Muscle layer of colon (tissue), 2 donors: ENCODE results near the gene DHX30.

Experiments used
- H3K27ac ChIP-seq: one replicate; pipeline ENCODE4 v1.7.0; 2013; ENCODE audit warnings: low read depth, mild to moderate bottlenecking, low read length, moderate library complexity
- H3K27me3 ChIP-seq, 2 donors: one replicate each; pipeline ENCODE4 v1.7.0; 2013; ENCODE audit warnings: low read length in 2 of 2, mild to moderate bottlenecking in 2 of 2; ENCODE audit not compliant: insufficient read depth in 2 of 2, control insufficient read depth in 1 of 2
- H3K36me3 ChIP-seq: one replicate; pipeline ENCODE4 v1.7.0; 2013; ENCODE audit warnings: mild to moderate bottlenecking, low read length; ENCODE audit not compliant: insufficient read depth
- H3K4me1 ChIP-seq: one replicate; pipeline ENCODE4 v1.7.0; 2013; ENCODE audit warnings: mild to moderate bottlenecking, low read length; ENCODE audit not compliant: insufficient read depth
- H3K4me3 ChIP-seq, 2 donors: one replicate each; pipeline ENCODE4 v1.7.0; 2013; ENCODE audit warnings: low read length in 2 of 2, low read depth in 1 of 2, mild to moderate bottlenecking in 1 of 2, moderate library complexity in 1 of 2
- H3K9ac ChIP-seq: one replicate; pipeline ENCODE4 v1.7.0; 2013; ENCODE audit warnings: low read length
- H3K9me3 ChIP-seq: one replicate; pipeline ENCODE4 v1.7.0; 2013; ENCODE audit warnings: mild to moderate bottlenecking, low read length
- donor health status: abdominal sarcoma.
- donor health status: Adenocarcinoma of cecum.

The DHX30 gene

DNA sequence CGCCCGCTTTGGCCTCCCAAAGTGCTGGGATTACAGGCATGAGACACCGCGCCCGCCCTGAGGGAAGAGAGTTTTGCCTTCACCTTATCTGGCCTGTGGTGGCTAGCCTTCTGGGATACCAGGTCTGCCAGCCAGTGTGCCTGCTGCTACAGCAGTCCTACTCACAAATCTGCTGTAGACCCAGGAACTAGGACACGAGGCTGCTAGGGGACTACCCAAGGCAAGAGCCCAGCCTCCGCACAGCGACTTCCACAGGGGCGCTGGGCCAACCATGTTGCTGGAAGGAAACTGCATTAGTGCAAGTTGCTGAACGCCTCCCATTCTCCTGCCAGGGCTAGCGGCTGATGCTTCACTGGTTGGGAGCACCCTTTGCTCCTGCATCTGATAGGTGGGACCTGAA is 53.7 kb downstream of the DHX30 start:
- H3K4me1 ChIP-seq, result no peaks in the 10 kb centered on the region
- H3K36me3 ChIP-seq, result peaks cover 62% of the 10 kb centered on the region
- H3K4me3 ChIP-seq, result no peak overlapping the region
- no peak overlapping the region for H3K9ac ChIP-seq
- H3K27me3 ChIP-seq, result no peaks in the 10 kb centered on the region
- H3K9me3 ChIP-seq, result no peaks in the 10 kb centered on the region
- H3K27ac ChIP-seq, result no peak overlapping the region

DNA sequence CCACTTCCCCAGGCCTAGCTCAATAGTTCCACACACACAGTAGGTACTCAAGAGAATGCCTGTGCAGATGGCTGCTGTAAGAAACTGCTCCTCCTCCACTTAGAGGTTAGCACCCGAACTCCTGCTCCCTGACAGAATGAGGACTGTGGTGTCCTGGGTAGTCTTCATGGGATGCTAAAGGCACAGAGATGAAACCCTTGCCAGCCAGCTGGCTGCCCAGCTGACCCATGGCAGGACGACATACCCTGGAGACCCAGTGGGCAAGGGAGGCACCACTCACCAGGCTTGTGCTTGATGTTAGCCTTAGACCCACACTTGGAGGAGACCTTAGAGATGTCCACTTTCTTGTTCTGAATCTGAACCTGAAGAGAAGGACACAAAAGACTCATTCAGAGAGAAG is 54.2 kb downstream of the DHX30 start:
- peaks cover 58% of the 10 kb centered on the region for H3K36me3 ChIP-seq
- no peak overlapping the region for H3K4me3 ChIP-seq
- H3K27me3 ChIP-seq, result no peaks in the 10 kb centered on the region
- no peak overlapping the region for H3K27ac ChIP-seq
- no peaks in the 10 kb centered on the region for H3K4me1 ChIP-seq
- no peaks in the 10 kb centered on the region for H3K9me3 ChIP-seq
- no peak overlapping the region for H3K9ac ChIP-seq

DNA sequence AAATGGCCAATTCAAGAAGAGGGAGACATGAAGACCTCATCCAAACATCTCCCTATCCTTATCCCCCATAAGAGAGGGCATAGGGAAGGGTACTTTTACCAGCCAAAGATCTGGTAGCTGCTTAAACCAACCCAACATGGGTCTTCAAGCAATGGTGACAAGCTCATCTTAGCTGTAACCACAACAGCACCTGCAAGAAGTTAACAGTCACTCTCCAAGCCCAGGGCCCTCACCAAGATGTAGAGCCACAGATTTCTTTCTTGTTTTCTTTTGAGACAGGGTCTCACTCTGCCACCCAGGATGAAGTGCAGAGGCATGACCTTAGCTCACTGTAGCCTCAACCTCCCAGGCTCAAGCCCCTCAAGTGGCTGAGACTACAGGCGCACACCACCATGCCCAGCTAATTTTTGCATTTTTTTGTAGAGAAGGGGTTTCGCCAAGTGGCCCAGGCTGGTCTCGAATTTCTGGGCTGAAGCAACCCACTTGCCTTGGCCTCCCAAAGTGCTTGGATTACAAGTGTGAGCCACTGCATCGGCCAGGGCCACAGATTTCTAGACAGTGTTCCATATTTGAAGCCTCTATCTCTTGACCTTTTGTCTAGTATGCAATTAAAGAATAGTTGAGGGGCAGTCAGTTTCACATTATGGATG is 57.1 kb downstream of the DHX30 start:
- Histone ChIP-seq H3K4me3 (no peak overlapping the region), H3K36me3 (peaks cover 53% of the 10 kb centered on the region), H3K27ac (no peak overlapping the region), H3K9ac (no peak overlapping the region), H3K9me3 (no peaks in the 10 kb centered on the region), H3K27me3 (no peaks in the 10 kb centered on the region), H3K4me1 (no peaks in the 10 kb centered on the region)

DNA sequence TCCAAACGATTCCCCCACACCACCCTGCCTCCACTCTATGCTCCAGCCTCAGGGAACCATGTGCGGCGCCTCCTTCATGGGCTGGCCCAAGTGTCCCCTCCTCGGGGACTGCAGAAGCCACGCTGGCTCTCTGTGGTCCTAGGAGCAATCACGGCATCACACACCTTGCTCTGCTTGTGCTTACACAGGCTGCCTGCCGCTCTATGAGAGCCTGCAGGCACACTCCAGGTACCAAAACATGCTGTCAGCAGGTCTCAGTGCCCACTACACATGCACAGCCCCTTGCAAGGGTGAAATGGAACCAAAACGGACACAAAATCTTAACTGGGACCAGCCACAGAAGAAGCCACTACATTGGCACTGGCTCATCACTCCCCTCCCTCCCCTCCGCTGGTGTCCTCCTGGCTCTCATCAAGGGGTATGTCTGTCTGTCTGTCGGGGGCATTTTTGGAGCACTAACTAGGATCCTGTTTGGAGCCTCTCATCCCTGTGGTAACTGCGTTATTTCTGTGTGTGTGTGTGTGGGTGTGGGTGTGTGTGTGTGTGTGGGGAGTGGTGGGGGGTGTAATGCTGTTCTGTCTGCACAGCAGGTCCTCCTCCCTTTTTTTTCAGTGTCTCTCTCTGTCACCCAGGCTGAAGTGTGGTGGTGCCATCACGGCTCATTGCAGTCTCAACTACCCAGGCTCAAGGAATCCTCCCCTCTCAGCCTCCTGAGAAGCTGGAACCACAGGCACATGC is 60.6 kb downstream of the DHX30 start:
- Histone ChIP-seq H3K4me3 (no peak overlapping the region), H3K9ac (no peak overlapping the region), H3K36me3 (peaks cover 56% of the 10 kb centered on the region), H3K27ac (no peak overlapping the region), H3K9me3 (no peaks in the 10 kb centered on the region), H3K4me1 (no peaks in the 10 kb centered on the region), H3K27me3 (no peaks in the 10 kb centered on the region)

DNA sequence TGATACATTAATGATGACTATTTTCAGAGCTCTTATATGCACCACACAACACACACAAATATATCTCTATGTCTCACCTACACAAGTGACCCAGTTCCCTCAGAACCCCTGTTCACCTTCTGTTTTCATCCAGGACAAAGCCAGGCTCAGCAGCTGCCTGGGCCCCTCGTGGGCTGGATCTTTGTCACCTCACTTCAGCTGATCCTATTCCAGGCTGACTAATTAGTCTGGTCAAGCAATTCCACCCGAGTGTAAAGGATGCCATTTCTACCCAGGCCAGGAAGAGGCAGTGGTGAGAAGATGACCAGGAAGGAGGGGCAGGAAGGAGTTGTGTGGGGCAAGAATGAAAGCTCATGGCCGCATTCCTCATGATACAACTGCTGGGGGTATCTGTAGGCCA is 62.3 kb downstream of the DHX30 start:
- H3K4me1 ChIP-seq, result no peaks in the 10 kb centered on the region
- no peak overlapping the region for H3K9ac ChIP-seq
- H3K36me3 ChIP-seq, result peaks cover 62% of the 10 kb centered on the region
- no peak overlapping the region for H3K4me3 ChIP-seq
- no peaks in the 10 kb centered on the region for H3K27me3 ChIP-seq
- H3K27ac ChIP-seq, result no peak overlapping the region
- H3K9me3 ChIP-seq, result no peaks in the 10 kb centered on the region

DNA sequence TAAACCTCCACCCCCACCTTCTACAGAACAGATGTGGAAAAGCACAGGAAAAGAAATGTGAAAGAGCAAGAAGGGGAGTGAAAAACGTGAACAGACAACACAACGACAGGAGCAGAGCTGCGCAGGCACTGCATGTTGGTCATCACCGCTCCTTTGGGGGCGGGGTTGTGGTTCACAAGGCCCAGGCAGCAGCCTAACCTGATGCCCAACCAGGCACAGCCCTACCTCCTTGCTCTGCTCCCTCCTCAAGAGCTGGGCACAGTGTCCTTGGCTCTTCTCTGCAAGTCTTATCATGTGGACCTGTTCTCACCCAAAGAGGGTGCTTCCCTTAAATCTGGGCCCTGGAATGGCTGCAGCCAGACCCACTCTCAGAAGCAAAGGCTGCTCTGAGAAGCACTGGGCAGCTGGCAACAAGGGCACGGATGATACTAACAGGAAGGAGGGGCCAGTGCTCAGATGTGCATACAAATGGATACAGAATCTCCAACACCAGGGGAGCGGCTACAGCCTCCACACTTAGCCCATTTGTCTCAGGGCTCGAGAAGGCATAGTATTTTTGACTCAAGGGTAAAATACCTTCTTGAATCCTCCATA is 64.6 kb downstream of the DHX30 start:
- Histone ChIP-seq H3K9ac (no peak overlapping the region), H3K36me3 (peaks cover 82% of the 10 kb centered on the region), H3K4me1 (no peaks in the 10 kb centered on the region), H3K27me3 (no peaks in the 10 kb centered on the region), H3K4me3 (no peak overlapping the region), H3K27ac (no peak overlapping the region), H3K9me3 (no peaks in the 10 kb centered on the region)

DNA sequence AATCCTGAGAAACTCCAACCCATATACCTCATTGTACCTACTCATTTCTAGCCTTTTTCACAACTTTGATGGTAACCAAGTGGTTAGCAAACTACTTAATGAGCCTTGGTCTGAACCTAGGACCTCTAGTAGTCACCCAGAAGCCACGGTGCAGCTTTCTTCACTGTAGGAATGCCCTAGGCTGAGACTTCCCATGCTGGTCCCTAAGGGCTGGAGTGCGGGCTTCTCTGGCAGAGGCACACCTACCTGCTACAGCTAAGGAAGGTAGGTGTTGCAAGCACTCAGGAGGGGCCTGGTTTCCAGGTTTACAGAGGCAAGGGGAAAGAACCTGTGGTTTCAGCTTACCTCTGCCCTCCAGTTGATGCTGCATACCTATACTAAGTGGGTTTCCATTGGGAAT is 65.4 kb downstream of the DHX30 start:
- Histone ChIP-seq H3K27ac (no peak overlapping the region), H3K9me3 (no peaks in the 10 kb centered on the region), H3K36me3 (peaks cover 84% of the 10 kb centered on the region), H3K4me3 (no peak overlapping the region), H3K27me3 (no peaks in the 10 kb centered on the region), H3K4me1 (no peaks in the 10 kb centered on the region), H3K9ac (no peak overlapping the region)

DNA sequence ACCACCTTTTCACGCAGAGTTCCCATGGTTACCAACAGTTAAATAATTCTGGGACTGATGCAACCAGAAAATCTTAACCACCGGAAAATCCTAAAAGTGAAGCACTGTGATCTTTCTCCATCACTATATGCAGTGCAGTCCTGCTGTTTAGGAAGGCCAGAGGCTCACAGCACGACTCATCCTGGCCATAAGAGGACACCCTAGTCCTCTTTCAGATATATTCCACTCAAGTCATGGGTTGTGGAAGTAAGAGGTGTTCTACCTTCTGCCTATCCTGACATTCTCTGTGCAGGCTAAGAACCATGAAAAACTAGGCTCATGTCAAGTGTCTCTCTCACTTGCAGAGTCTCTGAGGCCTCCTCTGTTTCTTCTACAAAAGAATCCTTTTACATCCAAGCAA is 67.2 kb downstream of the DHX30 start:
- Histone ChIP-seq H3K27me3 (no peaks in the 10 kb centered on the region), H3K9me3 (no peaks in the 10 kb centered on the region), H3K27ac (no peak overlapping the region), H3K4me1 (no peaks in the 10 kb centered on the region), H3K4me3 (no peak overlapping the region), H3K9ac (no peak overlapping the region), H3K36me3 (peaks cover 80% of the 10 kb centered on the region)

DNA sequence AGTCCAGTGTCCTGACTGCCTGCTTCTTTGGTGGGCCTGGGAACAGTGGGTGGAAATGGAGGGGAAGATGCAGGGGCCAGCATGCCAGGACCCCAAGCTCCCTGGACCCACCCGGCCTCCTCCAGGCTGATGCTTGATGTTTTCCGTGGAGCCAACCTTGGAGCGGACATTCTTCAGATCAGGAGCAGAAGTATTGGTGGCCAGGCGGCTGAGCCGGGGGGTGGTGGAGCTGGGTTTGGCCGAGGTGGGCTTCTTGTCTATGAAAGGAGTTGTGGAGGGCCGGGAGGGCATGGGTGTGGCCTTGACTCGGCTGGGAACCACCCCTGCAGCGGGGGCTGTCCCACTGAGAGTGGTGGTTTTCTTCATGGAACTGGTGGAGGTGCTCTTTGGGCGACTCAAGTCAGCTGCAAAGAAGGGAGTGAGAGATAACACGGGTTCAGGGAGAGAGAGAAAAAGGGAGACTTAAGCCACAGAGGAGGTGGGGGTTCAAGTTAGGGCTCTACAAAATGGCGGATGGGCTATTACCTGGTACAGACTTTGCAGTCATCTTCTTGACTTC is 67.8 kb downstream of the DHX30 start:
- H3K4me3 ChIP-seq, result no peak overlapping the region
- H3K27me3 ChIP-seq, result no peaks in the 10 kb centered on the region
- H3K9ac ChIP-seq, result no peak overlapping the region
- no peaks in the 10 kb centered on the region for H3K9me3 ChIP-seq
- H3K27ac ChIP-seq, result no peak overlapping the region
- no peaks in the 10 kb centered on the region for H3K4me1 ChIP-seq
- H3K36me3 ChIP-seq, result peaks cover 79% of the 10 kb centered on the region

DNA sequence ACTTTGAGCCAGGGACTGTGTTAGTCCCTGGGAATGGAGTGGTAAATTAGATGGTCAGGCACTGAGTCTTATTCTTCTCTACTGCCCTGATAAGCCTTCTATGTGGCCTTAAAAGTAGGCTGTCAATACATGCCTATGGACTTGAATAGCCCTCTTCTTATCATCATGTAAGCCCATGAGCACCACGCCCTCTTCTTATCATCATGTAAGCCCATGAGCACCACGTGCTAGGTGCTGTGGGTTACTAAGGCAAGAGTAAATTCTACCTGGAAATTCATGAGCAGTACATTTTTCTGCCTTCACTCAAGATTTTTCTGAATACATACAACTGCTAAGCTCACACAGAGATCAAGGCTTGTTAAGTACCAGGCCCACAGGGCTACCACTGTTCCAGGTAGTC is 68.5 kb downstream of the DHX30 start:
- Histone ChIP-seq H3K36me3 (peaks cover 79% of the 10 kb centered on the region), H3K4me1 (no peaks in the 10 kb centered on the region), H3K9ac (no peak overlapping the region), H3K9me3 (no peaks in the 10 kb centered on the region), H3K27me3 (no peaks in the 10 kb centered on the region), H3K4me3 (no peak overlapping the region), H3K27ac (no peak overlapping the region)

DNA sequence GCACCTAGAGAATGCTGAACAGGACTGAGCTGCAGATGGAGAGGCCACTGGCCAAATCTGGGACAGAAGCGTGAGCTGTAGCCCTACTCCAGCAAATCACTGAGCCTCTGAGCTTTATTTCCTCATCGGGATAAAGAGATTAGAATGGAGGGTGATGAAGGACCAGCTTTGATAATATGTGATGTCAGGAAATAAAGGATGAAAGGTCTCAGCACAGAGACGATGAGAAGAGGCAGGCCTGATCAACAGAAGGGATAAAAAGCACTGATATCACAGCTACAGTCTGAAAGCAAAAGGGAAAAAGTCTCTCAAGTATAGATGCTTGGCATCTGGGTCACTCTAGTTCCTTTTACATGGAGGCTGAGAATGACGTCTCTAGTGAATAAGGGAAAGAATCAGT is 70.0 kb downstream of the DHX30 start:
- Histone ChIP-seq H3K9ac (no peak overlapping the region), H3K36me3 (peaks cover 69% of the 10 kb centered on the region), H3K9me3 (no peaks in the 10 kb centered on the region), H3K4me1 (no peaks in the 10 kb centered on the region), H3K27me3 (no peaks in the 10 kb centered on the region), H3K27ac (no peak overlapping the region), H3K4me3 (no peak overlapping the region)
